Glomerular endothelial cell (primary cell): ENCODE results near the gene EGR1. TPM values are rescaled to one million over a fixed set of nuclear protein-coding genes. Genes with fewer than 3 reads are reported as not detected.

Source experiments
- DNase-seq: peaks from one replicate; pipeline ENCODE4 v3.0.0-alpha.2; 2011; ENCODE audit warnings: low read depth, low spot score; ENCODE audit errors: extremely low read depth
- total RNA-seq: library from RNA; depleted of rRNA; stranded (reverse); fragments of >200 nt; gene quantifications from 2 replicates; pipeline ENCODE4 v1.2.3, GENCODE V29; 2015

The EGR1 gene
- total RNA-seq, 1 donor from 2014 or later: 6.5 TPM

GRCh38 chr5:138452720-138453119, 12.6 kb upstream of the EGR1 start:
- DNase-seq: no peak

DNA sequence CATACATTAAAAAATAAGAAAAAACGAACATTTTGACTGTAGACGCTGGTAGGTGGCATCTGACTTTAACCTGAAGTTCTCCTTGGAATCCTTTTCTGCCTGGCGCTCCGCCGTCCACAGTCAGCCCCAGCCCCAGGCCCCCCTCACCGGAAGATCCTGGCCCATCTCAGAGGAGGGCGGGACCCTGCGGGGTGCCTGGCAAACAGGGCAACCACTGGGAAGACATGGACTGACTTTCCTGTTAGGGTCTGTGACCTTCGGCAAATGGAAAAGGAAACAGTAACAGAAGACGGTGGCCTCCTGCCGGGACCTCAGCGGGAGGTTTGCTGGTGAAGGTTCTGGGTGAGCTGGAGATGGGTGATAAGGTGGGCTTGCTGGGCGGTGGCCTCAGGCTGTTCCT, 11.7 kb upstream of the EGR1 start:
- no peak for DNase-seq

DNA sequence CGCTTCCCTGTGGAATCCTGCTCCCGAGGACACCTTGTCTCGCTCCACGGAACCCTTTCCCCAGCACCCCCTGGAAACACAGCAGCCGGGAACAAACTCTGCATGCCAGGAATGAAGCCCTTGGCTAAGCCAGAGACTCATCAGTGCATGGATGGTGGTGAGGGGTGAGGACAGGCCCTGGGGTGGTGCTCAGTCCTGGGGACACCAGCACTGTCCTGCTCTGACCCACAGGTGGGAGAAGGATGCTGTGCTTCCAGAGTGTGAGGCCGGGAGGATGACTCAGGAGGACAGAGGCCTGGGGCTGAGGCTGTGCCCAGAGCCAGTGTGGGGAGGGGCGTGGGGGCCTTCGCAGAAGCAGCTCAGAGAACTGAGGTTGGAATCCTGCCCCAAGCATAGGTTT, 11.2 kb upstream of the EGR1 start:
- no peak for DNase-seq

DNA sequence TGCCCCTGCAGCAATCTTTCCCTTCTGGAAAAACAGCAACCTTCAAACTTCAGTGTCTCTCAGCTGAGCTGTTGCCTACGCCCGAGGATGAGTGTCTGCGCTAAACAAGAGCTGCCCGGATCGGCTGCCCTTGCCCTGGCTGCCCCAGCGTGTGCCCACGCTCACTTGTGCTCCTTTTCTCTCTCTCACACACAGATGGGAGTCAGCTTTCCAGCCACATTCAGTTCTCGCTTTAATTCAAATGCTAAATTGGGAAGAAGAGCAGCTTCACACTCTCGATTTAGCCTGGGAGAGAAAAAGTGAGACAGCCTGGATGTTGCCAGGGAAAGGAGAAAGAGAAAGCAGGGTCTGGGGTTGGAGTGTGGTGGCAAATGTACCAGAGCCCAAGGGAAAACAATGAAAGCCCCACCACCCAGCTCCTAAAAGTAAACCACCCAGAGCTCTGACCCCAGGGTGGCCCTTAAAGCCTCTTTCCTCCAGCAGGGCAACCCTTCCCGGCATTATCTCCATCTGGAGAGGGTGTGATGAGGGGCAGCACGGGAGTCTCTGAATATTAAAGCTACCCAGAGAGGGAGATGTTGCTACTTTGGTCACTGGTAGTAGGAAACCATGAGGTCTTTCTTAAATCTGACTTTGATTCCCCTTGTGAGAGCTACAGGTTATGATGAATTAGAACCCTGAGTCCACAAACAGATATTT, 9.9 kb upstream of the EGR1 start:
- DNase-seq: no peak

DNA sequence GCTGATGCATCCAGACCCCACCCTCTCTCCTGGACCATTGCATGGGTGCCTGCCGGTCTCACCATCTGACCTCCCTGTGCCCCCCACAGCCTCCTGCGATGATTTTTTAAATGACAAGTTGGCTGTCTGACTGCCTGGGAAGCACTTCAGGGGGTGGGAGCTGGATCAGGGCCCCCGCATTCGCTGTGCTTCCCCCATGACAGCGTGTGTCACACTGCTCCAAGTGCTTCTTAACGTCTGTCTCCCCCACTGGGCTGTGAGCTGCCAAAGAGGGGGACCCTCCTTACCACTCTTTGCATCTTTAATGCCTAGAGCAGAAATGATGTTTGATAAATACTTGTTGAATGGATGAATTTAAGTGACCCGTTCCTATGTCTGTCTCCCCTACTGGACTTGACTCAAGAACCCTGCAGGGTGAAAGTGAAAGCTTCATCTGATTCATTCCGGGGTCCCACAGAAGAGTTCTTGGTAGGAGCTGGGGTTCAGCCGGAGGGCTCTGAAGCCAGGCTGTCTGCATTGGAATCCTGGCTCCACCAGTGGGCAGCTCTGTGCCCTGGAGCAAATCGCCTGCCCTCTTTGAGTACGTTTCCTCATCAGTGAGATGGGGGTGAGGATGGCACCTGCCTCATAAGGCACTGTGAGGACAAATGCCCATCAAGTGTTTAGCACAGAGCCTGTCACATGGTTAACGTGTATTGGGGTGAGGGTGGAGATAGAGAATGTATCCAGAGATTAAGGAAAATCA, 7.6 kb upstream of the EGR1 start:
- no peak for DNase-seq

GRCh38 chr5:138458384-138458783, 6.9 kb upstream of the EGR1 start:
- DNase-seq: no peak

DNA sequence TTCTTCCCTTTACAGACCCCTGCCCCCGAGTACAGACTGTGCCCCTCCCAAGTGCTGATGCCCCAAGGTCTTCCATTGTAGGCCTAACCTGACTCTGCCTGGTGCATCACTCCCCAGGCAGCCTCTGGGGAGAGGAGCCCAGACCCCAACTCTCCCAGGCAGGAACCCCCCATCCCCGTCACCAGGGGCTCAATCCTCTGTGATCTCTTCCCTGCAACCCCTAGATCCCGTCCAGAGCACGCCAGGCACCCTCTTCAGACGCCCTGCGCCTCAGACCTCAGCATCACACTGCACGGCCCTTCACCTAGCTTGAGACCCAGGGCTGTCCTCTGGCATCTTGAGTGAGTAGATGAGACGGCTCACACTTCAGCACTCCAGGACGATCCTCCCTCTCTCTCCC, 6.4 kb upstream of the EGR1 start:
- no peak for DNase-seq

GRCh38 chr5:138459311-138459933, 5.9 kb upstream of the EGR1 start:
- DNase-seq: no peak

DNA sequence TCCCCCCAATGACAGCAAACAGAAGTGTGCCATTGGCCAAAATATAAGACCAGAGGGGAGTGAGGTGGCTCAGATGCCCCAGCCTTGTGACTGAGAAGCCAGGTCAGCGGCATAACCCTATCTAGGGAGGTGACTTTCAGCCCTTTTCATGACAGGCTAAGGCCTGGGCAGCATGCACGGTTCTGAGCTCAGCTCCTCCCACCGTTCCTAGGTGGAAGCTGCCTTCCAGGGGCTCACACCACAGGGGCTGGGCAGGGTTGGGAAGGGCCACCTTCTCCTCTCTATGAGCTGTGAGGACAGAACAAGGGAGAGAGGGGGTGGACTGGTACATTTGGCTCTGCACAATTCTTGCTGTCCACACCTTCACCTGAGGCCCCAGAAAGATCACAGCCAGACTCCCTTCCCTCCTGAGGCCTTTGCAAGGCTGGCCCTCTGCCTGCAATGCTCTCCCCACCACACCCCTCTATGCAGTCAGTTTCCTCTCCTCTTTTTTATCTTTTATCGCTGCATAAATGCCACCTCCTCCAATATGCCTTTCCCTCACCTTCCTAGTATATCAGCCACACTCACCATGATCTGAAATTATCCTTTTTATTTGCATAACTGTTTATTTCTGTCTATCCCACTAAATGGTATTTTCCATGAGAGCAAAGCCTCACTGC, 5.1 kb upstream of the EGR1 start:
- no peak for DNase-seq

GRCh38 chr5:138461343-138462125, 3.7 kb upstream of the EGR1 start:
- DNase-seq: no peak

- no peak for DNase-seq
Measured at GRCh38 chr5:138463419-138464007, 1.8 kb upstream of the EGR1 start.

DNA sequence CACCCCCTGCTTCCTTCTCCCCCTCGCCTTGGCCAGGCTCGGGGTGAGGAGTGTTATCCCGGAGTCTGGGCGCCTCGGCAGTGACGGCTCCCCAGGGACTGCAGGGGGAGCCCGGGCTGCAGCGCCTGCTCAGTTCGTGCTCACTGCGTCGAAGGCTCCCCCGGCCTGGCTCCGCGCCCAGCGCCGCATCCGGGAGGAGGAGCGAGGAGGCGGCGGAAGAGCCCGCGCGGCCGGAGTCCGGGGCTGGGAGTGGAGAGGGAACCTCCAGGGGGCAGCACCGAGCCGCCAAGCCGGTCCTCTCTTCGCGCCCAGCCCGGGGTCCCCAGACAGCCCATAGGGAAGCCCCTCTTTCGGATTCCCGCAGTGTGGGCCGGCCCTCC, 1.3 kb upstream of the EGR1 start:
- no peak for DNase-seq

DNA sequence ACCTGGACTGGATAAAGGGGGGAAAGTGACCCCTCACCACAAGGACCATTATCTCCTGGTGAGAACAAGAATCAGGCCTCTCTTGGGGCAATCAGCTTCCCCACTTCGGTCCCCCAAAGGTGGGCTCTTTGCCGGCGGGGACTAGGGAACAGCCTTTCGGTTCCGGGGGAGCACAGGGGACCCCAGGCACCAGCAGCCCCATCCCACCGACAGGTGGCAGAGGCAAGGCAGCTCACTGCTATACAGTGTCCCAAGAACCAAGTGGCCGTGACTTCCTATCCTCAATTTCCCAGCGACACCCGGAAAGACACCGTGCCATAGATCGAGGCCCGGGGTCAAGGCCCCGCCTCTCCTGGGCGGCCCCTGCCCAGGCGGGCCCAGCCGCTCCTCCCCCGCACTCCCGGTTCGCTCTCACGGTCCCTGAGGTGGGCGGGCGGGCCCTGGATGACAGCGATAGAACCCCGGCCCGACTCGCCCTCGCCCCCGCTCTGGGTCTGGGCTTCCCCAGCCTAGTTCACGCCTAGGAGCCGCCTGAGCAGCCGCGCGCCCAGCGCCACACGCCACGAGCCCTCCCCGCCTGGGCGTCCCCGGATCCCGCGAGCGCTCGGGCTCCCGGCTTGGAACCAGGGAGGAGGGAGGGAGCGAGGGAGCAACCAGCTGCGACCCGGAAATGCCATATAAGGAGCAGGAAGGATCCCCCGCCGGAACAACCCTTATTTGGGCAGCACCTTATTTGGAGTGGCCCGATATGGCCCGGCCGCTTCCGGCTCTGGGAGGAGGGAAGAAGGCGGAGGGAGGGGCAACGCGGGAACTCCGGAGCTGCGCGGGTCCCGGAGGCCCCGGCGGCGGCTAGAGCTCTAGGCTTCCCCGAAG, 655 bp upstream of the EGR1 start:
- DNase-seq: peak; percentile 93

- no peak for DNase-seq
Measured at GRCh38 chr5:138466125-138466899, 1.0 kb downstream of the EGR1 start.

GRCh38 chr5:138466900-138467710, 1.8 kb downstream of the EGR1 start:
- no peak for DNase-seq

DNA sequence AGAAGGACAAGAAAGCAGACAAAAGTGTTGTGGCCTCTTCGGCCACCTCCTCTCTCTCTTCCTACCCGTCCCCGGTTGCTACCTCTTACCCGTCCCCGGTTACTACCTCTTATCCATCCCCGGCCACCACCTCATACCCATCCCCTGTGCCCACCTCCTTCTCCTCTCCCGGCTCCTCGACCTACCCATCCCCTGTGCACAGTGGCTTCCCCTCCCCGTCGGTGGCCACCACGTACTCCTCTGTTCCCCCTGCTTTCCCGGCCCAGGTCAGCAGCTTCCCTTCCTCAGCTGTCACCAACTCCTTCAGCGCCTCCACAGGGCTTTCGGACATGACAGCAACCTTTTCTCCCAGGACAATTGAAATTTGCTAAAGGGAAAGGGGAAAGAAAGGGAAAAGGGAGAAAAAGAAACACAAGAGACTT, 2.4 kb downstream of the EGR1 start:
- DNase-seq: no peak

GRCh38 chr5:138468133-138468965, 3.1 kb downstream of the EGR1 start:
- no peak for DNase-seq
